WI38 (cell line): ENCODE data around the gene SEL1L3.

Experiments
- H3K4me3 ChIP-seq: 2 replicates; pipeline ENCODE4 v1.5.1; 2011; ENCODE audit warnings: low read depth, mild to moderate bottlenecking, control low read depth, low read length
- TF ChIP-seq, protein P1 (sequence below): IDR thresholded peaks from 2 replicates; pipeline ENCODE4 v1.5.1; 2012; ENCODE audit warnings: low read depth, mild to moderate bottlenecking, control low read depth, low read length

The SEL1L3 gene

DNA sequence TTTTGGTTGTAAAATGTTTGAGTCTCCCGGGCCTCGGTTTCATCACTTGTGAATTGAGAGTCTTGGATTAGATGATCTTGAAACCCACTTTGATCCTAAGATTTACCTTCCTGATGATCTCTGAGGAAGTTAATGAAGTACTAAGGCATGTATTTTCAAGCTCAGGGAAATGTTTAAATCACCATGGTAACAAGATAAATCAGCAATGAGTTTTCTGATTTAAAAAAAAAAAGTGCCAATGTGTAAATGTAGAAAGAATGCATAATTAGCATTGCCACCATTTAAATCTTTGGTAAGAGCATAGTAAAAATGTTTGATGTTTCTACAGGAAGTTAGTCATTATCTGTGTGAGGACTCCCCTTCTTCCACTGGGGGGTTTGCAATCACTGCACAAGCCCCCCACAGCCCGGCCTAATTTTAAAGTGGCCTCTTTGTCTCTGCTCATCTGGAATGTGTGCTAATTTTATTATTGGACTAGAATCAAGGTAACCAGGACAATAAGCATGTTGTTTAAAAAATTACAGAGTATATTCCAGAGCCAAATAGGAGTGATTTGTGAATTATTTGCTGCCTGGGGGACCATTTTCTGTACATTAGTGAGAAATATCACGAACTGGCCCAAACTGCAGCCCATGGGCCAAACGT lies 113.5 kb downstream of the SEL1L3 start:
- TF ChIP-seq, protein P1, sequence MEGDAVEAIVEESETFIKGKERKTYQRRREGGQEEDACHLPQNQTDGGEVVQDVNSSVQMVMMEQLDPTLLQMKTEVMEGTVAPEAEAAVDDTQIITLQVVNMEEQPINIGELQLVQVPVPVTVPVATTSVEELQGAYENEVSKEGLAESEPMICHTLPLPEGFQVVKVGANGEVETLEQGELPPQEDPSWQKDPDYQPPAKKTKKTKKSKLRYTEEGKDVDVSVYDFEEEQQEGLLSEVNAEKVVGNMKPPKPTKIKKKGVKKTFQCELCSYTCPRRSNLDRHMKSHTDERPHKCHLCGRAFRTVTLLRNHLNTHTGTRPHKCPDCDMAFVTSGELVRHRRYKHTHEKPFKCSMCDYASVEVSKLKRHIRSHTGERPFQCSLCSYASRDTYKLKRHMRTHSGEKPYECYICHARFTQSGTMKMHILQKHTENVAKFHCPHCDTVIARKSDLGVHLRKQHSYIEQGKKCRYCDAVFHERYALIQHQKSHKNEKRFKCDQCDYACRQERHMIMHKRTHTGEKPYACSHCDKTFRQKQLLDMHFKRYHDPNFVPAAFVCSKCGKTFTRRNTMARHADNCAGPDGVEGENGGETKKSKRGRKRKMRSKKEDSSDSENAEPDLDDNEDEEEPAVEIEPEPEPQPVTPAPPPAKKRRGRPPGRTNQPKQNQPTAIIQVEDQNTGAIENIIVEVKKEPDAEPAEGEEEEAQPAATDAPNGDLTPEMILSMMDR: no peak
- H3K4me3 ChIP-seq: no peak overlapping the region

DNA sequence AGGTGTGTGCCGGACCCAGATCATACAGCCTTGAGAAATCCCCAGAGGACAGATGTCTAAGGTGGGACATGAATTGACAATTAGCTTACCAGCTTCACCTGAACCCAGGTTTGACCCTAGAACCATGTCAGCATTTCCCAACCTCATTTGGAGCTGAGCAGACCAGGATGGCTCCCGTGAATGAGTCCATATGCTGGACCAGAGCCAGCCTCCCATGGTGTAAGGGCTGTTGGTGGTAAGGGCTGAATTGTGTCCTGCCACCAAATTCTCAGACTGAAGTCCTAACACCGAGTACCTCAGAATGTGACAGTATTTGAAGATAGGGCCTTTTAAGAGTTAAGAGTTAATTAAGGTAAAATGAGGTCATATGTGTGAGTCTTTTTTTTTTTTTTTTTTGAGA lies 118.8 kb downstream of the SEL1L3 start:
- no peak overlapping the region for H3K4me3 ChIP-seq

DNA sequence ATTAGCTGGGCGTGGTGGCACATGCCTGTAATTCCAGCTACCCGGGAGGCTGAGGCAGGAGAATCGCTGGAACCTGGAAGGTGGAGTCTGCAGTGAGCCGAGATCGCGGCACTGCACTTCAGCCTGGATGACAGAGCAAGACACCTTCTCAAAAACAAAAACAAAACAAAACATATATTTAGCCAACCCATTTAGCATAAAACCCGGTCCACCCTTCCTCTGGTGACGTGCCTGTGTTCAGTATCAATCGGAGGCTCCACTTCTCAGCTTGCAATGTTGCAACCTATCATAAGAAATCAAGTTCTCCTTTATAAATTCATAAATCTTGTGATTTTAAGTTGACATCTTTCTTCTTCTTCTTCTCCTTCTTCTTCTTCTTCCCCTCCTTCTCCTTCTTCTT lies 133.2 kb downstream of the SEL1L3 start:
- TF ChIP-seq, protein P1: no peak
- H3K4me3 ChIP-seq: no peak overlapping the region

More for the DNA sequence above, 118.8 kb downstream of the SEL1L3 start:
- TF ChIP-seq, protein P1: no peak

DNA sequence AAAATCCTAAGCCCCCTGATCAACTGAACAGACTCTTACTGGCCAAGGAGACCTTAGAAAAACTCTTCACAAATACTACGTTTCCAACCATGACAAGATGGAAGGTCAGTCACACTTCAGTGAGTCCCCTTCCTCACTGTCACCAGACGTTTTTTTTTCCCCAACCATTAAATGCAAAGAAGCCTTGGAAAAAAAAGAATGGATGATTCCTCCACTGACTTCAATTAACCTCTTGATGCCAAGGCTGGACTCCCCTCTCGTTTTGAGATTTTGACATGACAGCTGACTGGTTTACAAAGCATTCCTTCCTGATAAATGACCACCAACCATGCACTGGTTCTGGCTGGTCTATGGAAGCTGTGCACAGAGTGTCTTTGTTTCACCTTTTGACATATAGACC lies 133.9 kb downstream of the SEL1L3 start:
- TF ChIP-seq, protein P1: no peak
- H3K4me3 ChIP-seq: no peak overlapping the region

DNA sequence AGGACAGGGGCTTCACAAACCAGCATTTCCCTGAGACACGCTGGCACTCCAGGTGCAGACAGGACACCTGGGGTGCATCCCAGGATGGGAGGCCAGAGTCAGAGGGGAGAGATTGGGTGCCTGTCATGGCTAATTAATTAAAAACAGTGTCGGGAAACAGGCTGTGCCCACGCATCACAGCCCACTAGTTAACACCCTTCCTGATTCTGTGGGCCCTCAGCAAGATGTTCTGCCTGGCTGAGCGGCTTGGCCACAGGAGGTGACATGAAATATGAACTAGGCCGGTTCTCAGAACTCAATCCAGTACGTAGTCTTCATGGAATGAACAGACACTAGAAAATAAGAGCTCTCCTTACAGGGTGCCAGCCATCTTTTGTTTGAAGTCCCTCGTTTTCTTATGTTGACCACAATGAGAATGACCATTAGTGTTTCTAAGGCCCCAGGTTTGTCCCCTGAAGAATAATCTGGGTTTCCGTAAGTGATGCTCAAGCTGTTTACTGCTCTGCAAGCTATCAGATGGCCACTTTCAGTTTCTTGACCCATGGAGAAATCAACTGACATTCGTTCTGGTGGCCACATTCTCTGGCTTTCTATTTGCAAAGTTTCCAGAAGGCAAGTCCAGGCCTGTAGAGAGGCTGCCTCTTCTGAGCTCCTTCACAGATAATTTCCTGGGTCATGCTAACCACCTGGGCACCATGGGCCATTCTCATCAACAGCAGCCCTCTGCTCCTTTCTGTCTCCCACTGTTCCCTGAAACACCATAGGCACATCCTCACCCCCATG lies 134.9 kb downstream of the SEL1L3 start:
- TF ChIP-seq, protein P1: no peak
- no peak overlapping the region for H3K4me3 ChIP-seq

DNA sequence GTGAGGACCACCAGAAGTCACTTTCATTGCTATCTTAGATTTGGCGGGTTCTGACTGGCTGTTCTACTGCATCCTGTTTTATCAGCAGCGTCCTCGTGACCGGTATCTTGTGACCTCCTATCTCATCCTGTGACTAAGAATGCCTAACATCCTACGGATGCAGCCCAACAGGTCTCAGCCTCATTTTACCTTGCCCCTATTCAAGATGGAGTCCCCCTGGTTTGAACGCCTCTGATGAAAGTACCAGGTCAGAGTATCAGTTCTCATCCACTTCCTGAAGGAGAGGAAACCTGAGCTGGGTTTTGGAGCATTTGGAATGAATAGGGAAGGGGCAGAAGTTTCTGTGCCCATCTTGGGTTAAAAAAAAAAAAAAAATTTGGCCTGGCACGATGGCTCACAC lies 136.9 kb downstream of the SEL1L3 start:
- H3K4me3 ChIP-seq: no peak overlapping the region
- TF ChIP-seq, protein P1: no peak

DNA sequence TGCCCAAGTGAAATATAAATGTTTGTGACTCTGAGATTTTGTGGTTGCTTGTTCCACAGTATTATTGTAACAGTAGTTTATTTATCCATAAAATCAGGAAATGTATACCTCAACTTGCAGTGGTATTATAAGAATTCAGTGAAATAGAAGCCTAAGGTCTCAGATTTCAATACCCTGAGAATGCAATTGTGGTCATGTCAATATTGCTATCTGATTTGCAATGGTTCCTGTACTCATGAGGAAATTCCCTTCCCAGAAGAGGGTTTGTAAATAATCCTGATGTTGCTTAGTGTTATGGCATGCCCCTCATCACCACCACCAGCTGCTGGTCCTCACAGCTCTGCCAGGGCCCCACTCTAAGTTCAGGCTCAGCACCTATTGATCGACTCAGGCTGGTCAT lies 139.4 kb downstream of the SEL1L3 start:
- H3K4me3 ChIP-seq: no peak overlapping the region
- TF ChIP-seq, protein P1: no peak
